ENCODE data around the gene CABP2.
A peak's percentile ranks its signal among the peaks of the same experiment; 100 is the strongest.

The CABP2 gene

DNA sequence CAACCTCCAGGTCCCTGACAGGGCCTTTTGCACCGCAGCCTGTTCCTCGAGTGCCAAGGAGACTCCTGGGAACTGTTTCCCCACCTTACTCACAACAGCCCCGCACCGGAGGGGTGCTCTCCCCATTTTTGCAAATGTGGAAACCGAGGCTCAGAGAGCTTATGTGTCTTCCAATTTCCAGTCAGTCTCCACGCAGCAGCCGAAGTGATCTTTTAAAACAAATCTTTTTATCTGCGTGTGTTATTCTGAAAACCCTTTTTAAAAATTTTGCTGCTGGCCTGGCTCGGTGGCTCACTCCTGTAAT, 53.8 kb downstream of the CABP2 start:
- TF ChIP-seq, protein P1, sequence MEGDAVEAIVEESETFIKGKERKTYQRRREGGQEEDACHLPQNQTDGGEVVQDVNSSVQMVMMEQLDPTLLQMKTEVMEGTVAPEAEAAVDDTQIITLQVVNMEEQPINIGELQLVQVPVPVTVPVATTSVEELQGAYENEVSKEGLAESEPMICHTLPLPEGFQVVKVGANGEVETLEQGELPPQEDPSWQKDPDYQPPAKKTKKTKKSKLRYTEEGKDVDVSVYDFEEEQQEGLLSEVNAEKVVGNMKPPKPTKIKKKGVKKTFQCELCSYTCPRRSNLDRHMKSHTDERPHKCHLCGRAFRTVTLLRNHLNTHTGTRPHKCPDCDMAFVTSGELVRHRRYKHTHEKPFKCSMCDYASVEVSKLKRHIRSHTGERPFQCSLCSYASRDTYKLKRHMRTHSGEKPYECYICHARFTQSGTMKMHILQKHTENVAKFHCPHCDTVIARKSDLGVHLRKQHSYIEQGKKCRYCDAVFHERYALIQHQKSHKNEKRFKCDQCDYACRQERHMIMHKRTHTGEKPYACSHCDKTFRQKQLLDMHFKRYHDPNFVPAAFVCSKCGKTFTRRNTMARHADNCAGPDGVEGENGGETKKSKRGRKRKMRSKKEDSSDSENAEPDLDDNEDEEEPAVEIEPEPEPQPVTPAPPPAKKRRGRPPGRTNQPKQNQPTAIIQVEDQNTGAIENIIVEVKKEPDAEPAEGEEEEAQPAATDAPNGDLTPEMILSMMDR (conservative IDR thresholded peaks at IDR 0.05; ENCODE audit: control insufficient read depth, insufficient read depth, low read depth, low read length): no peak
- no peak for DNase-seq (ENCODE audit: low read depth)
- peak overlapping the region; percentile 70 for H3K4me3 ChIP-seq (ENCODE audit: control insufficient read depth, low read depth, low read length)
